PC-9 (cell line): ENCODE results near the gene POLD4. TPM values are rescaled to one million over a fixed set of nuclear protein-coding genes. Genes with fewer than 3 reads are reported as not detected.

Experiments
- BruUV-seq: library from RNA; stranded (reverse); fragments of 400-500 nt; replicated peaks from 2 replicates; lab custom pipeline; 2021; lab: Mats Ljungman, UMichigan
- CTCF ChIA-PET: fragments of 300-600 bp; sonication (Branson Sonifier 250); formaldehyde crosslinking; loops from one replicate; lab custom pipeline; 2022; ENCODE audit warnings: antibody characterized with exemption; lab: Charles Lee
- POLR2A ChIA-PET: fragments of 300-600 bp; sonication (Branson Sonifier 250); formaldehyde crosslinking; loops from one replicate; lab custom pipeline; 2022; ENCODE audit warnings: antibody characterized with exemption; ENCODE audit not compliant: unreplicated experiment; lab: Charles Lee
- DNase-seq, 2 experiments: peaks; one replicate each; pipeline versions ENCODE4 v3.0.0 to v3.0.0-alpha.2; 2015 to 2022; ENCODE audit warnings: mixed read lengths in 1 of 2
- H2AFZ ChIP-seq: fragments of 200-600 bp; sonication (generic); 2 replicates; pipeline ENCODE4 v1.8.1; 2017; ENCODE audit warnings: antibody characterized with exemption
- H3F3A ChIP-seq: fragments of 200-600 bp; sonication (generic); 2 replicates; pipeline ENCODE4 v1.8.1; 2017; ENCODE audit warnings: antibody characterized with exemption, mild to moderate bottlenecking, low read depth; ENCODE audit not compliant: insufficient read depth
- H3K27ac ChIP-seq: fragments of 200-600 bp; sonication (generic); 2 replicates; pipeline ENCODE4 v1.6.1; 2016; ENCODE audit warnings: mixed run types
- H3K27me3 ChIP-seq: fragments of 200-600 bp; sonication (generic); 2 replicates; pipeline ENCODE4 v1.6.1; 2016; ENCODE audit warnings: low read depth, mixed run types; ENCODE audit not compliant: insufficient read depth
- H3K36me3 ChIP-seq: fragments of 200-600 bp; sonication (generic); 2 replicates; pipeline ENCODE4 v1.6.1; 2016; ENCODE audit warnings: low read depth, mixed run types
- H3K4me1 ChIP-seq: fragments of 200-600 bp; sonication (generic); replicated peaks from 2 replicates; pipeline ENCODE4 v1.6.1; 2016; ENCODE audit warnings: mixed run types; ENCODE audit not compliant: insufficient read depth
- H3K4me2 ChIP-seq: fragments of 200-600 bp; sonication (generic); 2 replicates; pipeline ENCODE4 v1.6.1; 2017; ENCODE audit warnings: mixed run types
- H3K4me3 ChIP-seq: fragments of 200-600 bp; sonication (generic); 2 replicates; pipeline ENCODE4 v1.6.1; 2016; ENCODE audit warnings: mixed run types
- H3K79me2 ChIP-seq: fragments of 200-600 bp; sonication (generic); 2 replicates; pipeline ENCODE4 v1.6.1; 2017; ENCODE audit warnings: low read depth, mixed run types
- H3K9me2 ChIP-seq: fragments of 200-600 bp; sonication (generic); 2 replicates; pipeline ENCODE4 v1.8.1; 2017; ENCODE audit warnings: mild to moderate bottlenecking; ENCODE audit not compliant: insufficient read depth
- H3K9me3 ChIP-seq: fragments of 200-600 bp; sonication (generic); 2 replicates; pipeline ENCODE4 v1.8.1; 2016; ENCODE audit warnings: low read depth; ENCODE audit not compliant: insufficient read depth
- H4K20me1 ChIP-seq: fragments of 200-600 bp; sonication (generic); 2 replicates; pipeline ENCODE4 v1.8.1; 2017; ENCODE audit not compliant: insufficient read depth
- CTCF ChIP-seq: fragments of 200-600 bp; sonication (generic); conservative IDR thresholded peaks from 2 replicates; pipeline ENCODE4 v1.6.1; 2017; ENCODE audit warnings: mixed run types, antibody characterized with exemption, mild to moderate bottlenecking, moderate library complexity
- EZH2 ChIP-seq: fragments of 200-600 bp; sonication (generic); IDR thresholded peaks from 2 replicates; pipeline ENCODE4 v1.8.0; 2017; ENCODE audit warnings: antibody characterized with exemption, low read depth
- intact Hi-C: fragments of 100-400 bp; cut with micrococcal nuclease; formaldehyde crosslinking; loops from one replicate; pipeline ENCODE4 v1.10.0; 2022; ENCODE audit not compliant: unreplicated experiment
- total RNA-seq: library from RNA; stranded (reverse); gene quantifications from 2 replicates; pipeline ENCODE4 v1.2.3, GENCODE V29; 2021

The POLD4 gene
- total RNA-seq, 1 experiment from 2014 or later = 67.1 TPM

GRCh38 chr11:67371189-67371910 lies 18.0 kb upstream of the POLD4 start:
- ChIA-PET POLR2A (interaction anchor here (0.7 to 1.4 kb wide), 4 partner anchors 17 to 203 kb away, joined by 5 to 7 read pairs (median 6); partner anchors contain the start of gene POLD4), CTCF (interaction anchor here (0.6 to 2.5 kb wide), 6 partner anchors 9 to 20 kb away, joined by 4 to 12 read pairs (median 8); no protein-coding TSS in a partner anchor)
- H3K36me3 ChIP-seq = peaks cover 5% of the 10 kb centered on the region
- H3K27ac ChIP-seq = no peak overlapping the region
- H3F3A ChIP-seq = peaks cover 38% of the 10 kb centered on the region
- peaks cover 66% of the 10 kb centered on the region for H3K79me2 ChIP-seq
- H3K27me3 ChIP-seq = no peaks in the 10 kb centered on the region
- intact Hi-C loops = loop anchor here (5.0 to 10.0 kb wide), 3 partner anchors 127 to 527 kb away; partner anchors contain the start of genes CDK2AP2, PITPNM1 and RCE1
- no peak for DNase-seq
- H3K9me2 ChIP-seq = no peaks in the 10 kb centered on the region
- peaks cover 32% of the 10 kb centered on the region for H3K4me1 ChIP-seq
- H3K4me3 ChIP-seq = peak overlapping the region; percentile 87; the same call in 1 of the 2 replicates
- H2AFZ ChIP-seq = no peak overlapping the region
- H4K20me1 ChIP-seq = peaks cover 48% of the 10 kb centered on the region
- peak overlapping the region; percentile 94 for H3K4me2 ChIP-seq
- H3K9me3 ChIP-seq = no peaks in the 10 kb centered on the region
- TF ChIP-seq CTCF = peak; percentile 65
- no peak for TF ChIP-seq EZH2
- BruUV-seq = TSS peak; percentile 40

- no TSS peak for BruUV-seq
- Histone ChIP-seq H3K9me2 (no peaks in the 10 kb centered on the region), H3K4me2 (peak overlapping the region; percentile 23), H3K79me2 (peaks cover 60% of the 10 kb centered on the region), H3K4me1 (peaks cover 24% of the 10 kb centered on the region), H3K4me3 (no peak overlapping the region), H3K36me3 (peaks cover 8% of the 10 kb centered on the region), H3F3A (peaks cover 35% of the 10 kb centered on the region), H3K9me3 (no peaks in the 10 kb centered on the region), H3K27ac (no peak overlapping the region), H3K27me3 (no peaks in the 10 kb centered on the region), H4K20me1 (peaks cover 48% of the 10 kb centered on the region), H2AFZ (no peak overlapping the region)
- CTCF ChIA-PET = interaction anchor here (0.5 to 2.5 kb wide), 7 partner anchors 10 to 193 kb away, joined by 3 to 12 read pairs (median 7); no protein-coding TSS in a partner anchor
- no peak for DNase-seq
- POLR2A ChIA-PET = interaction anchor here (0.6 to 0.9 kb wide), 4 partner anchors 17 to 1246 kb away, joined by 4 to 8 read pairs (median 6); no protein-coding TSS in a partner anchor
- intact Hi-C loops = loop anchor here (5.0 to 10.0 kb wide), 3 partner anchors 126 to 526 kb away; partner anchors contain the start of genes CDK2AP2, PITPNM1 and RCE1
- TF ChIP-seq EZH2 = no peak
- TF ChIP-seq CTCF = no peak
Measured at GRCh38 chr11:67370351-67371076, 17.2 kb upstream of the POLD4 start.

- H3K9me2 ChIP-seq = no peaks in the 10 kb centered on the region
- no peak for DNase-seq
- no peak overlapping the region for H3K4me3 ChIP-seq
- intact Hi-C loops = loop anchor here (5.0 to 10.0 kb wide), 3 partner anchors 125 to 525 kb away; partner anchors contain the start of genes CDK2AP2, PITPNM1 and RCE1
- no peaks in the 10 kb centered on the region for H3K9me3 ChIP-seq
- H3K4me2 ChIP-seq = no peak overlapping the region
- peaks cover 53% of the 10 kb centered on the region for H4K20me1 ChIP-seq
- H3K4me1 ChIP-seq = peaks cover 17% of the 10 kb centered on the region
- no peak for TF ChIP-seq EZH2
- TF ChIP-seq CTCF = no peak
- CTCF ChIA-PET = interaction anchor here (0.5 to 2.5 kb wide), 7 partner anchors 11 to 194 kb away, joined by 3 to 12 read pairs (median 7); no protein-coding TSS in a partner anchor
- no TSS peak for BruUV-seq
- peaks cover 35% of the 10 kb centered on the region for H3F3A ChIP-seq
- no peak overlapping the region for H2AFZ ChIP-seq
- peaks cover 15% of the 10 kb centered on the region for H3K36me3 ChIP-seq
- H3K27me3 ChIP-seq = no peaks in the 10 kb centered on the region
- H3K27ac ChIP-seq = no peak overlapping the region
- POLR2A ChIA-PET = no interaction called here
- peaks cover 60% of the 10 kb centered on the region for H3K79me2 ChIP-seq
Measured at GRCh38 chr11:67369801-67370284, 16.5 kb upstream of the POLD4 start.
